GM12872 (cell line): ENCODE data around the gene CNTNAP5.

Source experiments
- CTCF ChIP-seq: IDR thresholded peaks from 3 replicates; pipeline ENCODE4 v1.5.1; 2011; ENCODE audit warnings: low read depth, mild to moderate bottlenecking, low read length, moderate library complexity; ENCODE audit not compliant: insufficient read depth

Gene CNTNAP5

DNA sequence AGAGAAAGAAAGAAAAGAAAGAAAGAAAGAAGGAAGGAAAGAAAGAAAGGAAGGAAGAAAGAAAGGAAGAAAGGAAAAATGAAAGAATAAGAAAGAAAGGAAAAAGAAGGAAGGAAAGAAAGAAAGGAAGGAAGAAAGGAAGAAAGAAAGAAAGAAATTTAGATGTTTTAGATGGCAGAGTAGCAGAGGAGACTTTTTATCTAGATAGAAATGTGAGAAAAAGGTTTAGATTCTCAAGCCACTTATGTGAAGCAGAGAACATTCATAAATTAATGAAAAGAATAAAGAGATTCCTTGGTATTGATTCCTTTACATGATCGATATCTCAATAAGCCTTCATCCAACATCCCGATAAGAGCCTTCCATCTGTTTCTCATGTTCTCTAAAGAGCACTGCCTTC, 513.5 kb downstream of the CNTNAP5 start:
- no peak for TF ChIP-seq CTCF

DNA sequence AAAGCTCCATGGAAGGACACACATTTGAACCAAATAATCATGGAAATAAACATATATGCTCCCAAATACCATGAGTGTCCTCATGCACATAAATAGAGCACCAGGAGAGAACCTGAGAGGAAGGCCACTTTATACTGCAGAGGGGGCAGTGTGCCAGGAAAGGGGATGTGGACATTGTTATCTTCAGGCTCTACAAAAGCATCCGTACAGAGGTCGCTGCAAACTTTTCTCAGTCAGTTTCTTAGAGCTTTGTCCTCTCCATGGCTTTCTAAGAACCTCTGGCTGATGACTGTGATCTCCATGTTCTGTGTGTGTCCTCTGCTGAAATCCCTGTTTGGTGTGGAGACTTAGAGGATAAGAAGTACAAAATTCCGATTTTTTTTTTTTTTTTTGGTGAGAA, 515.7 kb downstream of the CNTNAP5 start:
- no peak for TF ChIP-seq CTCF

- TF ChIP-seq CTCF, result no peak
Observed at GRCh38 chr2:124542932-124543640, 518.0 kb downstream of the CNTNAP5 start.

DNA sequence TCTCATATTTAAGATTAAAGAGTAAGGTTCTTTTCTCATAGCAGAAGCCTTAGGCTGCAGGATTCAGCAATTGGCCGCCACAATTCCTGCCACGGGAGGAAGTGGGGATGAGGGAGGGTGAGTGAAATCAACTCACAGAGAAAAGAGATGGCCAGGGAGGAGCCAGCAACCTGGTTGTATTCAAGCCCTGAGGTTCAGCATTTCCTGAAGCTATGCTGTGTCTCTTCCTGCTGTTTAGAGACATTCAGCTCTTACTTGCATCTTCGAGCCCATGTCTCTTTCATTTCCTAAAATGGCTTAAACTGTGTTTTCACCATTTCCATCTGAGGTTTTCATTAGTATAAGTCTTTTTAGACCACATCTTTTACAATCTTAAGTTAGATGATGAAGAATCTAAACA, 522.6 kb downstream of the CNTNAP5 start:
- no peak for TF ChIP-seq CTCF

DNA sequence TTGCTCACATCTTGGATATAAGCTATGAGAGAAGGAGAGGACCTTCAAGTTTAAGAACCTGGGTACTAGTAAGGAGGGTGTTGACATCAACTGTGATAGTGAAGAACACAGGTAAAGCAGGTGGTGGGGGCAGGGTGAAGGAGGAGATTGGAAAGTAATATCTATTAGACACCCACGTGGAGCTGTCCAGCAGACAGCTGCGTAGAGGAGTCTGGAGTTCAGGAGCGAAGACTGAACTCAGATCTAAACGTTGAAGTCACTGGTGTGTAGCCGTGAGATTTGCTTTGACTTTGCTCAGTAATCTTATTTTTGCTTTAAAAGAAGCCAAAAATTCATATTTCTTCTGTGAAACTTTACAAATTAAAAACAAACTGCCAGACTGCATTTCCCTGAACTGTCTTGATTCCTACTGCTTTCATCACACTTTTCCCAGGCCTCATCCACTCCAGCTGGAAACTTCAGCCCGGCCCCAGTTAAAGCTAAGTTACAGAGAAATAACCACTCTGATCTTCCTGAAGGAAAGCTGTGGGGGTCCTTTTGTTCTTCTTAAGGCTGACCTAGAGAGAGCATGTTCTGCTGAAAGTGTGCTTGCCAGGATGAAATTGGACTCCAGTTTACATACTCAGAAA, 533.3 kb downstream of the CNTNAP5 start:
- no peak for TF ChIP-seq CTCF

- no peak for TF ChIP-seq CTCF
Observed at GRCh38 chr2:124559236-124559635, 534.1 kb downstream of the CNTNAP5 start.

- TF ChIP-seq CTCF, result no peak
Observed at GRCh38 chr2:124560592-124561112, 535.6 kb downstream of the CNTNAP5 start.
